ENCODE data around the gene WBP2NL. TPM values are rescaled to one million over a fixed set of nuclear protein-coding genes. Genes with fewer than 3 reads are reported as not detected.
"Not testable (repeated sequence)": the region's sequence is repeated elsewhere in the genome, so short reads cannot be mapped to it uniquely, and the experiment has no call there.

Gene WBP2NL, protein sequence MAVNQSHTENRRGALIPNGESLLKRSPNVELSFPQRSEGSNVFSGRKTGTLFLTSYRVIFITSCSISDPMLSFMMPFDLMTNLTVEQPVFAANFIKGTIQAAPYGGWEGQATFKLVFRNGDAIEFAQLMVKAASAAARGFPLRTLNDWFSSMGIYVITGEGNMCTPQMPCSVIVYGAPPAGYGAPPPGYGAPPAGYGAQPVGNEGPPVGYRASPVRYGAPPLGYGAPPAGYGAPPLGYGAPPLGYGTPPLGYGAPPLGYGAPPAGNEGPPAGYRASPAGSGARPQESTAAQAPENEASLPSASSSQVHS
- total RNA-seq, result 2.9 TPM
- polyA plus RNA-seq, result 1 to 10 TPM in 1 of 4 donors, under 1 TPM in 3; 0.46 to 1.5 (median 0.62) TPM

DNA sequence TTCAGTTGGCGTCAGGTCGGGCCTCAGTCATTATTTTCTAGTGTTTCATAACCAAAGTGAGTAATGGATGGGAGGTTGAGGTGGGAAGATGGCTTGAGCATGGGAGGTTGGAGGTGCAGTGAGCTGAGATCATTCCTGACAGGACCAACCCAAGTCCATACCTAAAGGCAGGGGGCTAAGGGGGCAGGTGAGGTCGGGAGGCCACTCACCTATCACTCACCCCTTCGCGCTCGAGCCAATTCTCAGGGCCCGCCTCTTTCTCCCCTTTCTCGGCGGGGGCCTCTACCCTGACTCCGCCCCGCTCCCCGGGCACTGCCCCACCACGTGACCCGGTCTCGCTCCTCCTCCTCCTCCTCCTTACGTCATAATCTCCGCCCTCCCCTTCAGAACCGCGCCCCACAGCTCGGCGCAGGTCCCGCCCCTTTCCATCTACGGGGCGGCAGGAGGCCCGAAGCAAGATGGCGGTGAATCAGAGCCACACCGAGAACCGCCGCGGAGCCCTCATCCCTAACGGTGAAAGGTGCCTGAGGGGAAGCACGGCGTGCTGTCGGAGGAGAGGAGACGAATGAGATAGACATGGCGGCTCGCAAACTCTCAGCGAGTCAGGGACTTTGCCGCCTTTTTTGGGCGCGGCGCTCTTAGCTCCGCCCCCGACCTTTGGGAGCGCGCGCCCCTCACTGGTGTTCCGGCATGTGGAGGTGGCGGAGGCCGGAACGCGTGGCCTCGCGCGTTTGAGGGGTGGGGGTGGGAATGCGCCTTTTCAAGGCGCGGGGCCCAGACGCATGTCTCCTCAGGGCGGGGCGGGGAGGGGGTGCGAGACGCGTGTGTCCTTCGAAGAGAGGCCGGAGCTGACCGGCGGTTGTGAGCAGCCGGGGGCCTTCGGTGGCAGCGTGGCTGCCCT lies at the start of gene WBP2NL:
Gene WBP2NL, plus strand, starts transcription at position 428 of the 901 bp plus-strand sequence. Its CDS starts 31 bp downstream, at position 459.
- Mint-ChIP-seq H3K4me1 (peaks cover 0 to 34% (median 24%) of the 10 kb centered on the region in 4 donors), H3K27me3 (peaks cover 4% of the 10 kb centered on the region), H3K9me3 (peaks cover 0 to 3% (median 0%) of the 10 kb centered on the region in 7 donors), H3K27ac (peak within 1 kb of the TSS; percentile 93 to 97 (median 97)), H3K4me3 (peak within 1 kb of the TSS; percentile 92 to 99 (median 96)), H3K36me3 (peaks cover 12% of the 10 kb centered on the region)
- Histone ChIP-seq H3K27me3 (ENCODE audit: control insufficient read depth, insufficient read depth, low read length) (no peaks in the 10 kb centered on the region), H3K36me3 (ENCODE audit: control insufficient read depth, insufficient read depth, low read length) (peaks cover 4% of the 10 kb centered on the region), H3K9me3 (ENCODE audit: control insufficient read depth in 2 of 2, low read length in 2 of 2) (no peaks in the 10 kb centered on the region), H3K4me3 (ENCODE audit: low read depth, low read length) (peak within 1 kb of the TSS; percentile 73), H3K27ac (ENCODE audit: insufficient read depth, low read length, poor library complexity, severe bottlenecking) (peak within 1 kb of the TSS; percentile 64), H3K4me1 (ENCODE audit: control insufficient read depth, insufficient read depth, low read length, poor library complexity, severe bottlenecking) (peaks cover 16% of the 10 kb centered on the region)
- ATAC-seq (ENCODE audit: low read depth in 2 of 2) (peak; percentile 92 to 93), DNase-seq (peak; percentile 84 to 93 (median 91))

DNA sequence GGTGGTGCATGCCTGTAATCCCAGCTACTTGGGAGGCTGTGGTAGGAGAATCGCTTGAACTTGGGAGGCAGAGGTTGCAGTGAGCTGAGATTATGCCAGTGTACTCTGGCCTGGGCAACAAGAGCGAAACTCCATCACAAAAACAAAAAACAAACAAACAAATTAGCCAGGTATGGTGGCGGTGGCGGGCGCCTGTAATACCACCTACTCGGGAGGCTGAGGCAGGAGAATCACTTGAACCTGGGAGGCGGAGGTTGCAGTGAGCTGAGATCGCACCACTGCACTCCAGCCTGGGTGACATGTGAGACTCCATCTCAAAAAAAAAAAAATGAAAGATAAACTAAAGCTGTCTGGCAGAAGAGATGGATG lies 49.7 kb upstream of the WBP2NL start:
- H3K4me1 Mint-ChIP-seq, result peaks cover 0 to 25% (median 15%) of the 10 kb centered on the region in 4 donors
- DNase-seq; H3K4me3 Mint-ChIP-seq; H3K36me3 Mint-ChIP-seq; H3K9me3 ChIP-seq (ENCODE audit: control insufficient read depth in 2 of 2, low read length in 2 of 2); H3K4me3 ChIP-seq (ENCODE audit: low read depth, low read length); H3K27ac Mint-ChIP-seq; H3K27me3 ChIP-seq (ENCODE audit: control insufficient read depth, insufficient read depth, low read length); H3K27ac ChIP-seq (ENCODE audit: insufficient read depth, low read length, poor library complexity, severe bottlenecking); H3K9me3 Mint-ChIP-seq; H3K36me3 ChIP-seq (ENCODE audit: control insufficient read depth, insufficient read depth, low read length); H3K27me3 Mint-ChIP-seq; ATAC-seq (ENCODE audit: low read depth in 2 of 2): not testable (repeated sequence)
- H3K4me1 ChIP-seq (ENCODE audit: control insufficient read depth, insufficient read depth, low read length, poor library complexity, severe bottlenecking), result peaks cover 21% of the 10 kb centered on the region

DNA sequence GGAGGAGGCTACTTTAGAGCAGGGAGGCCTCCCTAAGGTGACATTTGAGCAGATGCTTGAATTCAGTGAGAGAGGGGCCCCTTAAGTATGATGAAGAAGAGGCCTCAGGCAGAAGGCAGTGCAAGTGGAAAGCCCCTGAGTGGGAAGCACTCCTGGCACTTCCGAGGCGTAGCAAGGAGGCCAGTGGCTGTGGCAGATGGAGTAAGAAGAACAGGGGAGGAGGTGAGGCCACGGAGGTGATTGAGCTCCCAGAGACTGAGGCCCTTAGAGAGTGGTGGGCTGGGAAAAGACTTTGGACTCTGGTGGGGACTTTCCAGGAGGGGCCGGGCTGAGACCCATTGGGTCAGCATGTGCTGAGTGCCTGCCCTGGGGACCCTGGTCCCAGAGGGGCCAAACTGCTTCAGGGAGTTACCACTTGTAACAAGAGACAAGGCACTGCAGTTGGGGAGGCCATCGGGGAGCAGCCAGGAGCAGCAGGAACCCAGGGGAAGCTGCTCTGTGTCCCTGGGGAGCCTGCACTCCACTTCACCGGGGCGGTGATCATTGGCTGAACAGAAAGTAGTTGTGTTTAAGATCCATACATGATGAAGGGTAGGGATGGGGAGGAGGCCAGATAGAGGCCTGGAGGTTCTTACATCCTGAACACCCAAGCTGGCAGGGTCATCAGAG lies 49.2 kb upstream of the WBP2NL start:
- peaks cover 21% of the 10 kb centered on the region for H3K4me1 ChIP-seq (ENCODE audit: control insufficient read depth, insufficient read depth, low read length, poor library complexity, severe bottlenecking)
- ATAC-seq (ENCODE audit: low read depth in 2 of 2), result no peak
- peak overlapping the region in 1 of 3 donors; percentile 78 for H3K27ac Mint-ChIP-seq
- no peaks in the 10 kb centered on the region for H3K9me3 ChIP-seq (ENCODE audit: control insufficient read depth in 2 of 2, low read length in 2 of 2)
- H3K27me3 Mint-ChIP-seq, result no peaks in the 10 kb centered on the region
- H3K36me3 Mint-ChIP-seq, result no peaks in the 10 kb centered on the region
- no peak overlapping the region for H3K4me3 Mint-ChIP-seq
- no peak for DNase-seq
- H3K9me3 Mint-ChIP-seq, result no peaks in the 10 kb centered on the region
- no peak overlapping the region for H3K4me3 ChIP-seq (ENCODE audit: low read depth, low read length)
- peaks cover 0 to 24% (median 14%) of the 10 kb centered on the region in 4 donors for H3K4me1 Mint-ChIP-seq
- H3K27me3 ChIP-seq (ENCODE audit: control insufficient read depth, insufficient read depth, low read length), result no peaks in the 10 kb centered on the region
- no peaks in the 10 kb centered on the region for H3K36me3 ChIP-seq (ENCODE audit: control insufficient read depth, insufficient read depth, low read length)
- no peak overlapping the region for H3K27ac ChIP-seq (ENCODE audit: insufficient read depth, low read length, poor library complexity, severe bottlenecking)

DNA sequence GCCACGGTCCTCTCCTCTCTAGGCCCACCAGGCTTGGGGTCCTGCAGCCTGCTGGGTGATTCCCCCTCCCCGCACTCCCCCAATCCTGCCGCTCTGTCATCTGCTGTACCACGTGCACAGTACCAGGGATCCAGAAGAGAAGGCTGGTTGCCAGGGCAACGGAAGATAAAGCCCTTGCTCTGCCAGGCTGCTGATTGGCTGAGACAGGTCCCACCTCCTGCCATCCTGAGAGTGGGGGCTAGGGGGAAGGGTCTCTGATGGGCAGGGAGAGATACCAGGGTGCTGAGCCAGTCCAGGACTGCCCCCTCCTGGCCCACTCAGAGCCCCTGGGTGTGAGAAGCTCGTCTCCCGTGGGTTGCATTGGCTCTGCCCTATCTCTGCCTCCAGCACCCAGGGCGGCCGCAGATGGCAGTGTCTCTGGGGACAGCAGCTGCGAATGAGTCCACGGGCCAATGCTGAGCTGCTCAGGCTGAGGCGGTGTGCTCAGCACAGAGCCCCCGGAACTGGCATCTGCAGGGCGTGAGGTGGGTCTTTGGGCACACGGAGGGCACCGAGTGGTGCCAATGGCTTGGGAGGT lies 46.6 kb upstream of the WBP2NL start, which contains the start of gene SMIM45:
Gene SMIM45, plus strand, starts transcription at position 253 of the 577 bp plus-strand sequence.
- Histone ChIP-seq H3K36me3 (ENCODE audit: control insufficient read depth, insufficient read depth, low read length) (no peaks in the 10 kb centered on the region), H3K9me3 (ENCODE audit: control insufficient read depth in 2 of 2, low read length in 2 of 2) (no peaks in the 10 kb centered on the region), H3K4me3 (ENCODE audit: low read depth, low read length) (no peak within 1 kb of the TSS), H3K4me1 (ENCODE audit: control insufficient read depth, insufficient read depth, low read length, poor library complexity, severe bottlenecking) (peaks cover 6% of the 10 kb centered on the region), H3K27me3 (ENCODE audit: control insufficient read depth, insufficient read depth, low read length) (no peaks in the 10 kb centered on the region), H3K27ac (ENCODE audit: insufficient read depth, low read length, poor library complexity, severe bottlenecking) (no peak within 1 kb of the TSS)
- no peaks in the 10 kb centered on the region for H3K27me3 Mint-ChIP-seq
- no peaks in the 10 kb centered on the region for H3K9me3 Mint-ChIP-seq
- H3K4me1 Mint-ChIP-seq, result peaks cover 0 to 8% (median 3%) of the 10 kb centered on the region in 4 donors
- peak within 1 kb of the TSS in 1 of 3 donors; percentile 65 for H3K27ac Mint-ChIP-seq
- no peaks in the 10 kb centered on the region for H3K36me3 Mint-ChIP-seq
- no peak within 1 kb of the TSS for H3K4me3 Mint-ChIP-seq
- ATAC-seq (ENCODE audit: low read depth in 2 of 2), result no peak
- DNase-seq, result no peak

DNA sequence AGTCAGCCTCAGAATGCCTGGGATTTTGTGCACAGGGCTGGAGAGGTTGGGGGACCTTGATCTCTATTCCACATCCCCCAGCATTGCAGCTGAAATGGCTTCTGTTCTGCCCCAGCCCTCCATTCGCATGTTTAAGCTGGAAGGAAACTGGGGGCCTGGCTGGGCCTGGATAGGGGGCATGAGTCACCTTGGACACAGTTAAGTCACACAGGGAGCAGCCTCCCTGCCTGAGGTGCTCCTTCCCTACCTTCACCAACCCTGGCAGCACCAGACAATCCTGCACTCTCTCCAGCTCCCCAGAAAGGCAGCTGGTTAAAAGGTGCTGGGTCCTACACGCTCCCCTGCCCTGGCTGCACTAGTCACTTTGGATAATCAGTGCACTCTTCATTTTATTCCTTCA lies 45.9 kb upstream of the WBP2NL start:
- H3K4me3 Mint-ChIP-seq, result no peak overlapping the region
- Histone ChIP-seq H3K9me3 (ENCODE audit: control insufficient read depth in 2 of 2, low read length in 2 of 2) (no peaks in the 10 kb centered on the region), H3K27ac (ENCODE audit: insufficient read depth, low read length, poor library complexity, severe bottlenecking) (no peak overlapping the region), H3K4me1 (ENCODE audit: control insufficient read depth, insufficient read depth, low read length, poor library complexity, severe bottlenecking) (peaks cover 5% of the 10 kb centered on the region), H3K27me3 (ENCODE audit: control insufficient read depth, insufficient read depth, low read length) (no peaks in the 10 kb centered on the region), H3K36me3 (ENCODE audit: control insufficient read depth, insufficient read depth, low read length) (no peaks in the 10 kb centered on the region), H3K4me3 (ENCODE audit: low read depth, low read length) (no peak overlapping the region)
- DNase-seq (no peak), ATAC-seq (ENCODE audit: low read depth in 2 of 2) (no peak)
- H3K27ac Mint-ChIP-seq, result no peak overlapping the region
- peaks cover 0 to 5% (median 4%) of the 10 kb centered on the region in 4 donors for H3K4me1 Mint-ChIP-seq
- no peaks in the 10 kb centered on the region for H3K36me3 Mint-ChIP-seq
- H3K9me3 Mint-ChIP-seq, result no peaks in the 10 kb centered on the region
- H3K27me3 Mint-ChIP-seq, result no peaks in the 10 kb centered on the region

DNA sequence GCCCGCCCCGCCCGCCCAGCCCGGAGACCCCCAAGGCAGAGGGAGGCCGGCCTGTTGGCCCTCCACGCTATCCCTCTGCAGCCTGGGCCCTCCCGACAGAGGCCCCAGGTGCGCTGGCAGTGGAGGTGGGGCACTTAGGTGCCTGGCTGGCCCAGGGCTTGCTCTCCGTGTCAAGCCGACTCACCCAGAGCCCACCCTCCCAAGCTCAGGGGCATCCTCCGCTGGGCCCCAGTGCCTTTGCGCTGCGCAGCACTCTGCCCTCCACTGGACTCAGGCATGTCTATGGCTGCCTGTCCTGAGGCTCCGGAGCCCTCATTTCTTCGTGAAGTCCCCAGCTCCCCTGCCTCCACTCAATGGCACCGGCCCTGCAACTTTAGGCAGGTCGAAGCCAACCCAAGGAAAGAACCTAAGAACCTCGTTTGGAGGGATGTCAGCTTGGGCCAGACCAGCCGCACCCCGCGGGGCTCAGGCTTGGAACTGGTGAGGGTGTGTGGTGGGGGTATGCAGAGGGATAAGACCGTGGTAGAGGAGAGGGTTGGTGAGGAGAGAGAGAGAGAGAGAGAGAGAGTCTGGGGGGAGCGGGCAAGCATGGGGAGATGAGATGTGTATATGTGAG lies 40.5 kb upstream of the WBP2NL start:
- Mint-ChIP-seq H3K9me3 (no peaks in the 10 kb centered on the region), H3K27ac (no peak overlapping the region), H3K27me3 (peaks cover 7% of the 10 kb centered on the region), H3K4me3 (peak overlapping the region in 1 of 4 donors; percentile 61), H3K36me3 (no peaks in the 10 kb centered on the region), H3K4me1 (peaks cover 0 to 8% (median 4%) of the 10 kb centered on the region in 4 donors)
- Histone ChIP-seq H3K27ac (ENCODE audit: insufficient read depth, low read length, poor library complexity, severe bottlenecking) (no peak overlapping the region), H3K27me3 (ENCODE audit: control insufficient read depth, insufficient read depth, low read length) (no peaks in the 10 kb centered on the region), H3K36me3 (ENCODE audit: control insufficient read depth, insufficient read depth, low read length) (no peaks in the 10 kb centered on the region), H3K4me3 (ENCODE audit: low read depth, low read length) (no peak overlapping the region), H3K9me3 (ENCODE audit: control insufficient read depth in 2 of 2, low read length in 2 of 2) (no peaks in the 10 kb centered on the region), H3K4me1 (ENCODE audit: control insufficient read depth, insufficient read depth, low read length, poor library complexity, severe bottlenecking) (peaks cover 8% of the 10 kb centered on the region)
- DNase-seq (no peak), ATAC-seq (ENCODE audit: low read depth in 2 of 2) (peak; percentile 16 to 34)
